K562 (cell line): ENCODE data around the gene C21orf58. TPM values are rescaled to one million over a fixed set of nuclear protein-coding genes. Genes with fewer than 3 reads are reported as not detected.

Experiments
- ATAC-seq: fragments of 200-7000 bp; cut with Tn5 transposase; 3 replicates; pipeline ENCODE4 v1.9.1; 2020; ENCODE audit warnings: moderate library complexity
- BruUV-seq: library from RNA; stranded (reverse); fragments of 400-500 nt; replicated peaks from 2 replicates; lab custom pipeline; 2021; lab: Mats Ljungman, UMichigan
- CTCF ChIA-PET: fragments of 300-600 bp; formaldehyde crosslinking; extraction: SDS; loops from one replicate; lab custom pipeline; 2021; ENCODE audit warnings: low intra/inter-chr PET ratio; lab: Yijun Ruan, JAX
- POLR2A ChIA-PET: fragments of 300-600, 350-650 bp; sonication (Branson Sonifier 250); formaldehyde crosslinking; extraction: SDS; loops from one replicate; lab custom pipeline; 2021; ENCODE audit warnings: antibody characterized with exemption, inconsistent platforms; lab: Yijun Ruan, JAX
- DNase-seq, 4 experiments: peaks; one replicate each; pipeline versions ENCODE4 v3.0.0 to v3.0.0-alpha.2; 2011 to 2018; ENCODE audit warnings: low spot score in 3 of 4, mixed read lengths in 3 of 4; ENCODE audit errors: extremely low read depth in 1 of 4
- FAIRE-seq: peaks from 2 replicates; lab custom pipeline; 2011; peaks lifted over from hg19 to GRCh38; lab: Jason Lieb, UNC
- H2AFZ ChIP-seq: 2 replicates; pipeline ENCODE4 v1.6.0; 2011; ENCODE audit warnings: low read depth, low read length, control low read depth, inconsistent platforms
- H3K27ac ChIP-seq: fragments of 200-600 bp; 3 replicates; pipeline ENCODE4 v1.8.0; 2011; ENCODE audit warnings: low read depth, mild to moderate bottlenecking, control low read depth, inconsistent platforms, low read length, moderate library complexity, mixed read lengths; ENCODE audit errors: extremely low read depth
- H3K27me3 ChIP-seq, 2 experiments: fragments of 300-600 bp in 1 of 2; 2 replicates in 1 of 2; 3 replicates in 1 of 2; pipeline versions ENCODE4 v1.6.0 to v1.8.0; 2011; ENCODE audit warnings: inconsistent platforms in 2 of 2, low read length in 2 of 2, mild to moderate bottlenecking in 1 of 2, mixed read lengths in 1 of 2, moderate library complexity in 1 of 2; ENCODE audit not compliant: control insufficient read depth in 2 of 2, insufficient read depth in 2 of 2
- H3K36me3 ChIP-seq: fragments of 300-600 bp; 3 replicates; pipeline ENCODE4 v1.8.0; 2011; ENCODE audit warnings: mild to moderate bottlenecking, low read length, inconsistent platforms; ENCODE audit not compliant: control insufficient read depth, insufficient read depth
- H3K4me1 ChIP-seq, 2 experiments: fragments of 200-600 bp in 1 of 2; replicated peaks in 1 of 2; 2 replicates in 1 of 2; 3 replicates in 1 of 2; pipeline versions ENCODE4 v1.5.1 to v1.8.0; 2011; ENCODE audit warnings: inconsistent platforms in 2 of 2, low read length in 2 of 2, mild to moderate bottlenecking in 1 of 2, mixed read lengths in 1 of 2, moderate library complexity in 1 of 2; ENCODE audit not compliant: control insufficient read depth in 2 of 2, insufficient read depth in 2 of 2
- H3K4me2 ChIP-seq: 2 replicates; pipeline ENCODE4 v1.6.1; 2011; ENCODE audit warnings: low read length, control low read depth, inconsistent platforms, mixed read lengths; ENCODE audit not compliant: insufficient read depth
- H3K4me3 ChIP-seq: fragments of 200-600 bp; sonication (generic), shearing (Covaris generic); 2 replicates; pipeline ENCODE4 v1.5.1; 2016; ENCODE audit warnings: control low read depth, inconsistent platforms
- H3K79me2 ChIP-seq: fragments of 200-600 bp; 3 replicates; pipeline ENCODE4 v1.8.0; 2011; ENCODE audit warnings: low read length, inconsistent platforms; ENCODE audit not compliant: control insufficient read depth, insufficient read depth
- H3K9ac ChIP-seq, 2 experiments: 2 replicates each; pipeline versions ENCODE4 v1.6.0 to v1.6.1; 2011; ENCODE audit warnings: low read depth in 2 of 2, low read length in 2 of 2, control low read depth in 1 of 2, inconsistent platforms in 1 of 2, mild to moderate bottlenecking in 1 of 2, mixed read lengths in 1 of 2; ENCODE audit not compliant: insufficient read depth in 1 of 2
- H3K9me1 ChIP-seq: one replicate; pipeline ENCODE4 v1.6.0; 2011; ENCODE audit warnings: inconsistent platforms, mild to moderate bottlenecking, low read length, moderate library complexity; ENCODE audit not compliant: control insufficient read depth, insufficient read depth
- H3K9me3 ChIP-seq: replicated peaks from 2 replicates; pipeline ENCODE4 v1.5.1; 2011; ENCODE audit warnings: low read depth, low read length, inconsistent platforms; ENCODE audit not compliant: control insufficient read depth, insufficient read depth
- H4K20me1 ChIP-seq: replicated peaks from 2 replicates; pipeline ENCODE4 v1.6.1; 2011; ENCODE audit warnings: low read length, inconsistent platforms, mixed read lengths; ENCODE audit not compliant: control insufficient read depth, insufficient read depth
- POLR2G ChIP-seq: fragments of 200-400 bp; formaldehyde crosslinking; IDR thresholded peaks from 2 replicates; pipeline ENCODE4 v1.6.1; 2017; ENCODE audit warnings: low read depth, mild to moderate bottlenecking, antibody characterized with exemption, low read length, moderate library complexity
- SMARCA4 ChIP-seq: fragments of 450-650 bp; IDR thresholded peaks from 2 replicates; pipeline ENCODE4 v1.6.1; 2016
- WGBS: fragments of 100-300 bp; shearing (Covaris generic); methylation state at CpG from one replicate; pipeline ENCODE4 v1.1.6; 2016; ENCODE audit warnings: low coverage, mixed read lengths; ENCODE audit not compliant: insufficient coverage; ENCODE audit errors: missing lambda C conversion rate; 5-methylcytosine and 5-hydroxymethylcytosine counted together
- in situ Hi-C: fragments of 300-500 bp; cut with MboI; formaldehyde crosslinking; loops from 4 replicates; pipeline ENCODE4 v1.15.0; 2018; ENCODE audit warnings: inconsistent platforms, mixed read lengths
- intact Hi-C: fragments of 100-400 bp; cut with micrococcal nuclease; formaldehyde crosslinking; loops from 2 replicates; pipeline ENCODE4 v1.14.2; 2022
- polyA plus RNA-seq, 8 experiments: library from polyadenylated mRNA; depleted of rRNA in 4 of 8; stranded (reverse) in 5 of 8; unstranded in 3 of 8; fragments of >200 nt; fragmentation: Nextera tagmentation in 2 of 8; fragmentation: Illumina TruSeq in 1 of 8; extraction: Ambion mirVana in 2 of 8; extraction: Trizol in 1 of 8; gene quantifications; 2 replicates each; pipeline versions ENCODE4 v1.2.1 to v1.2.3, GENCODE V29; 2011 to 2014; ENCODE audit warnings: inconsistent platforms in 1 of 8, missing spikeins in 1 of 8
- total RNA-seq, 7 experiments: library from RNA; depleted of rRNA in 6 of 7; stranded (reverse); fragments of >200 nt in 6 of 7; fragmentation: Illumina TruSeq in 2 of 7; extraction: Trizol in 2 of 7; gene quantifications; 2 replicates each; pipeline versions ENCODE4 v1.2.1 to v1.2.3, GENCODE V29; 2011 to 2021; ENCODE audit warnings: low replicate concordance in 1 of 7
- TF ChIP-seq, protein P1 (sequence below): IDR thresholded peaks from 2 replicates; pipeline ENCODE4 v1.6.1; 2012; ENCODE audit warnings: low read depth, low read length, improper control_type of control experiment, borderline replicate concordance

C21orf58 gene
- total and polyA plus RNA-seq, 9 of the 15 experiments (the other 6 are each of a cell fraction or from before 2014, with no cell fraction given) = 1.2 to 30.5 (median 12.4) TPM

DNA sequence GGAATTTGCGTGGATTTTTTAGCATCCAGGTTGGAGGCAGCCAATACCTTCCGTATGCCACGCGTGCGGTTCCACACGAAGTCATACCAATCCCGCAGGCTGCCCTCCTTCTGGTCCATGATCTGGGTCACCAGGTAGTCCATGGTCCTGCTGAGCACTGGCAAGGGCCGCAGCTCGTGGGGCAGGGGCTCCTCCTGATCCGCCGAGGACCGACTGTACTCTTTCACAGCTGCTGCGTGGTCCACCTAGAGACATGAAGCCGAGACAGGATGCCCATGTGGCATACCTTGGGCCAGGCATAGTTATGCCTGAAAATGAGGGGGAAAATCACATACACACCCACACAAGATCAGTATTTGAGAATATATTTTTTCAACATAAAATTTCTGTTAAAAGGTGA is 50.3 kb downstream of the C21orf58 start:
- no peaks in the 10 kb centered on the region for H3K9me3 ChIP-seq
- H3K27me3 ChIP-seq = no peaks in the 10 kb centered on the region
- TF ChIP-seq, protein P1, sequence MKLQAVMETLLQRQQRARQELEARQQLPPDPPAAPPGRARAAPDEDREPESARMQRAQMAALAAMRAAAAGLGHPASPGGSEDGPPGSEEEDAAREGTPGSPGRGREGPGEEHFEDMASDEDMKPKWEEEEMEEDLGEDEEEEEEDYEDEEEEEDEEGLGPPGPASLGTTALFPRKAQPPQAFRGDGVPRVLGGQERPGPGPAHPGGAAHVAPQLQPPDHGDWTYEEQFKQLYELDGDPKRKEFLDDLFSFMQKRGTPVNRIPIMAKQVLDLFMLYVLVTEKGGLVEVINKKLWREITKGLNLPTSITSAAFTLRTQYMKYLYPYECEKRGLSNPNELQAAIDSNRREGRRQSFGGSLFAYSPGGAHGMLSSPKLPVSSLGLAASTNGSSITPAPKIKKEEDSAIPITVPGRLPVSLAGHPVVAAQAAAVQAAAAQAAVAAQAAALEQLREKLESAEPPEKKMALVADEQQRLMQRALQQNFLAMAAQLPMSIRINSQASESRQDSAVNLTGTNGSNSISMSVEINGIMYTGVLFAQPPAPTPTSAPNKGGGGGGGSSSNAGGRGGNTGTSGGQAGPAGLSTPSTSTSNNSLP = no peak
- CTCF ChIA-PET = no interaction called here
- peaks cover 4% of the 10 kb centered on the region for H3K9me1 ChIP-seq
- H3K36me3 ChIP-seq = peaks cover 92% of the 10 kb centered on the region
- no peaks in the 10 kb centered on the region for H4K20me1 ChIP-seq
- no peak overlapping the region for H3K27ac ChIP-seq
- in situ Hi-C loops (no loop called here), intact Hi-C loops (no loop called here)
- H3K4me2 ChIP-seq = no peak overlapping the region
- no peak for FAIRE-seq
- BruUV-seq = no TSS peak
- no peaks in the 10 kb centered on the region for H3K4me1 ChIP-seq
- WGBS = 94% methylated on average over 14 of the region's 14 CpGs
- ATAC-seq = no peak
- H2AFZ ChIP-seq = no peak overlapping the region
- H3K4me3 ChIP-seq = no peak overlapping the region
- H3K79me2 ChIP-seq = 0 out of 3 replicates have a peak, but pooled peaks cover 1% of the 10 kb centered on the region
- POLR2A ChIA-PET = no interaction called here
- no peak for DNase-seq
- H3K9ac ChIP-seq = 0 out of 4 replicates have a peak overlapping the region, but pooled peaks of 1 of the 2 experiments have one; percentile 27

DNA sequence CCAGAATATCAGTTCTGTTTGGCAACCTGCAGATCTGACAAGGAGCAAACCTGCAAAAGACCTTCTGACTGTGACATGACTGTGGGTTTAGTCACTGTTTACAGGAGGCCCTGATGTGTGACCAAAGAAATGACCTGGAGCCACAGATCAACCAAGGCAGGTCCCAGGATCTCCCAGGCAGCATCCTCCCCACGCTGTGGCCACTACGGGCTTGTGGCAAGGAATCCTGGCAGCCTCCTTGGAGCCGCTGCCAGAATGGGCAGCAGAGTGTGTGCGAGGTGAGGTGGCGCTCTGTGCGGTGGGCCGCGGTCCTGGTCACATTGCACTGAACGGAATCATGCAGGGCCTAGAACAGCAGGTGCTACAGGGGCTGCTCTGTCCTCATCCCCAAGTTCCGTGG is 54.2 kb downstream of the C21orf58 start:
- Histone ChIP-seq H3K9me3 (no peaks in the 10 kb centered on the region), H3K4me1 (peaks cover 0 to 15% of the 10 kb centered on the region in 2 experiments; a peak in 3 of 5 replicates), H3K27ac (no peak overlapping the region), H3K4me2 (no peak overlapping the region), H3K36me3 (peaks cover 94% of the 10 kb centered on the region), H3K4me3 (no peak overlapping the region), H3K27me3 (no peaks in the 10 kb centered on the region), H4K20me1 (0 out of 2 replicates have a peak, but pooled peaks cover 8% of the 10 kb centered on the region), H3K9me1 (peaks cover 7% of the 10 kb centered on the region), H3K79me2 (no peaks in the 10 kb centered on the region), H3K9ac (0 out of 4 replicates have a peak overlapping the region, but pooled peaks of 1 of the 2 experiments have one; percentile 37), H2AFZ (no peak overlapping the region)
- CTCF ChIA-PET = no interaction called here
- FAIRE-seq = no peak
- intact Hi-C loops (no loop called here), in situ Hi-C loops (no loop called here)
- no peak for DNase-seq
- POLR2A ChIA-PET = interaction anchor here (0.6 to 0.8 kb wide), 2 partner anchors 16 to 24 kb away, joined by 3 read pairs; no protein-coding TSS in a partner anchor
- 95% methylated on average over 10 of the region's 10 CpGs for WGBS
- no peak for ATAC-seq
- TSS peak; percentile 24 for BruUV-seq
- TF ChIP-seq SMARCA4 (no peak), POLR2G (peak; percentile 62; the same call in 1 of the 2 replicates)
